SK-N-MC (cell line): ENCODE results near the gene ADH1C.

Source experiments
- EZH2 ChIP-seq: fragments of 200-600 bp; sonication (generic); IDR thresholded peaks from one replicate; pipeline ENCODE4 v1.6.1; 2017; ENCODE audit warnings: antibody characterized with exemption
- POLR2AphosphoS5 ChIP-seq: IDR thresholded peaks from 2 replicates; pipeline ENCODE4 v1.6.1; 2012; ENCODE audit warnings: mild to moderate bottlenecking, low read depth, low read length, borderline replicate concordance

DNA sequence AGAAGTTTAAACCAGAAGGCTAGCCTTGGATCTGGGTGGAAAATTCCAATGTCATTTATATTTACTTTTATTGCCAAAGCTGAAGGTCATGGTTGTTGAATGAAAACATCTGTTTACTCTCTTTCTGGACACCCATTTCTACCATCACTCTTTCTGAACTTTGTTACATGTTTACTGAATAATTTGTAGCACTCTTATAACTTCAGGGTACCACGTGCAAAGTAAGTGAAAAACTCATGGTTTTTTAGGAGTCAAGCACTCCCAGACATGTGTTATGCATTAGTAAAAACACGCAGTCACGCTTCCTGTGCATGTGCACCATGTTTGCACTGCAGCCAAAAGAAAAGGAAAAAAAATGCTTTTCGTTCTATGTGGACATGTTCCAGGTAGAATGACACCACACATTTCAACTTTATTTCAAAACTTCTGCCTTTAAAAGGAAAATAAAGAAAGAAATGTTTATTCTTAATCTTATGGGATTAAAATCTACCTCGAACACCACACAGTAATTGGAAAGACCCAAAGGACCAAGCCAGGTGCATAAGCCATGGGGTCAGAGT, 31.4 kb upstream of the ADH1C start:
- TF ChIP-seq EZH2 (no peak), POLR2AphosphoS5 (no peak)
